ENCODE measurements around the gene PLCB1.

The PLCB1 gene

DNA sequence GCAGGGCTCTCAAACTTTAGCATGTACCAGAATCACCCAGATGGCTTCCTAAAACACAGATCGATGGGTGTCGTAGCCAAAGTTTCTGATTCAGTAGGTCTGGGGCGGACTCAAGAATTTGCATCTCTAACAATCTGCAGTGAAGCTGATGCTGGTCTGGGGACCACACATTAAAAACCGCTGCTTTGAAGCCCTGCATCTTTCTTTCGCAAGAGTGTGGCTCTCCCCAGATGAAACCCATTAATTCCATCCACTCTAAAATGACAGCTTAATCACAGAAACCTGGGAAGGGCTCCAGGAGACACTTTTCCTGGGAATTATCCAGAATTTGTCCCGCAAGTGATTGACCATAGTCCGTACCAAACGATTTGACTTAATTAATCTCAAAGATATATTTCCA lies 617.0 kb downstream of the PLCB1 start:
- DNase-seq = no peak

- no peak for DNase-seq
These were observed 617.9 kb downstream of the PLCB1 start for GRCh38 chr20:8749986-8750385.

DNA sequence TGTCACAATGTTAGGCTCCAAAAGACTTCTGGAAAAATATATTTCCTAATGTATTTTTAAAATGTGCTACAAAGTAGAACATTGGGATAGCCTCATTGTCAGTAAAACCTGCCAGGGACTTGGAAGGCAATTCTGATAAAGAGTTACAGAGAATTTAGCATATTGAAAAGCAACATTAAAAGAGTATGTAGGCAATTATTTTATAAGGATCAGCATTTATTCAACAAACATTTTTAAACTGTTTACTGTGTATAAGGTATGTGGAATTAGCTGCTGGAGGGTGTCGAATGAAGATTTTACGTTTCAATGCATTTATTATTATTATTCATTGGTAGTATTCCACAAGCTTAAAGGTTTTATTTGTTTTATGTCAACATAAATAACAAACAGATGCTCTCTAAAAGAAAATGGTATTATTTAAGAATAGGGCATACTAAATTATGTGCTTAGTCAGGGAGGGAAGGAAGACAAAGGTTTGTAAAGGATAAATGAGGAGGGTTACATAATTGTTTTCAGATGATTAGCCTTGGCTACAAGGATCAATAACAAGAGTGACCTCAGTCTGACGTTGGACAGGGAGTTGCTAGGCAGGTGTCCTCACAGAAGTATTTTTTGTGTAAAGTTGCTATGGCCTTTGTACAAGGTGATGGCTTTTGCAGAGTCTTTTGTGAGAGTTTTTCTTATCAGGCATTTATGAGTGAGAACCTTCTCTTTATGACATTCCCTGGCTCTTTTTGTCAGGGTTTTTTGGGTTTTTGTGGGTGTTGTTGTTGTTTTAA lies 623.5 kb downstream of the PLCB1 start:
- DNase-seq = no peak

- DNase-seq = no peak
These were observed 624.3 kb downstream of the PLCB1 start for GRCh38 chr20:8756410-8756809.

DNA sequence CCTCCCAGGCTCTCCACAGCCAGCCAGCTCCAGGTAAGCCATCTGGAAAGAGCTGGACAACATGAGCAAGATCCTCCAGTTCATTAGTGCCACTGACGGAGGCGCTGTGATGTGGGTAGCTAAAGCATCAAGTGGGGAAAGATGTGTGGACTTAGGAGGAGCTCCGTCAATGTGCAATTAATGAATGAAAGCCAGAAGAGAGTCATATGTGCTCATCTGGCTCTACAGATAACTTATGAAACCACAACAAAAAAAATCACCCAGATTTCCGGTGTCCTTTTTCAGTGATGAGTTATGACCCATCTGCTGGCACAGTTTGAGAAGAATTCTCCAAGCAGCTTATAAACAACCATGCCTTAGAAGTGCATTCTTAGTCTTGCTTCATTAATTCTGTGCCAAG lies 625.1 kb downstream of the PLCB1 start:
- no peak for DNase-seq

DNA sequence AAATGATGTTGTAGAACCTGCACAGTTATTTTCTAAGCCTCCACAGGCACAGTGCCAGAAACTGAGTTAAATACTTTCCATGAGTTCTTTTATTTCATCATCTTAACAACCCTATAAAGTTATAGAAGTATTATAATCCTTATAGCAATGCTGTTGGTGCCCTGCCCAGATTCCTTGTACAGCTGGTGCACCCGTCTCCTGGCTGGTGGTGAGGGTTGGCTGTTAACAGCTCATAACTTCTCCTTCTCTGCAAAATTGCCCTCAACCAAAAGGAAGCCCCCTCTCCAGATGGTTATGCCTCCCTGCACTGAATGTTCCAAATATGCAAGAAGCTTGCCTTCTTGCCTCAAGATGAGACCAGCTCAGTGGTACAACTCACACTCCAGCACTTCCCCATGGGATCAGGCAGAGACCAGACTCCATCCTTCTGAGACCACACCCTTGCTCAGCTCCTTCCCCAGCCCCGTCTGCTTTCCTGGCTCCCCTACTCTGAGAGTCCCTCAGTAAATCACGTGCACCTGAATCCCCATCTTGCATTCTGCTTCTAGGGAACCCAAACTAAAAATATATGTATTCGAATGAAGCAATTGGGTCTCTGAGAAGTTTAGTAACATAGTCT lies 632.4 kb downstream of the PLCB1 start:
- no peak for DNase-seq

DNA sequence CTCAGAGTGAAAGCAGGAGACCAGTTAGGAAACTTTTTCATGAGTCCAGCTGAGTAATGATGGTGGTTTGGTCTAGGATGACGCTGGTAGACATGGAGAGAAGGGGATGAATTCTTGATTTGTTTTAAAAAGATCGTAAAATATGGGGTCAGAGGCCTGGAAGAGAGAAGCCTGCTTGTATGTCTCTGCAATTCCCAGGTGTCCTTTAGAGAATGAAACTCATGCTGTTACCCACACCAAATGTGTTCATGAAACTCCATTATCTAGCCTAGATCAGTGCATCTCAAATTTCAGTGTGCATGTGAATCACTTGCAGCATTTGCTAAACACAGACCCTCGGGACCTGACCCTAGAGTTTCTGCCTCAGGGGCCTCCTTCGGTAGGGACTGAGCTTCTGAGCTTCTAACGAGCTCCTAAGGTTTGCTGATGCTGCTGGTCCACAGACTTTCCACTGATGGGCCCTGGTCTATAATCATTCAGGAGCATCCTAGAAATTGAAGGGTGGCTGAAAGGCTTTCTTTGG lies 634.9 kb downstream of the PLCB1 start:
- no peak for DNase-seq

DNA sequence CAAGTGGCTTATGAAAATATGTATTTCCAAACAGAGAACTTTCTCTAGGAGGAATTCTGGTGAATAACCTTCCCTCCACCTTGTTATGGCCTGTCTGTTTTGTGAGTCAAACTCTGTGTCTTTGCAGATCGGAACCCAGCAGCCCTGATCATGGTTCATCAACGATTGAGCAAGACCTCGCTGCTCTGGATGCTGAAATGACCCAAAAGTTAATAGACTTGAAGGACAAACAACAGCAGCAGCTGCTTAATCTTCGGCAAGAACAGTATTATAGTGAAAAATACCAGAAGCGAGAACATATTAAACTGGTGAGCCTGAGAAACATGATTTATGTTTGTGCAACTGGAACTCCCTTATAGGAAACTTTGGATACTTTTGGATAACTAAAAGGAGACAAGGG lies 642.3 kb downstream of the PLCB1 start:
- DNase-seq = no peak

GRCh38 chr20:8777911-8778310 lies 645.8 kb downstream of the PLCB1 start:
- no peak for DNase-seq

- DNase-seq = no peak
These were observed 646.3 kb downstream of the PLCB1 start for GRCh38 chr20:8778387-8778786.

DNA sequence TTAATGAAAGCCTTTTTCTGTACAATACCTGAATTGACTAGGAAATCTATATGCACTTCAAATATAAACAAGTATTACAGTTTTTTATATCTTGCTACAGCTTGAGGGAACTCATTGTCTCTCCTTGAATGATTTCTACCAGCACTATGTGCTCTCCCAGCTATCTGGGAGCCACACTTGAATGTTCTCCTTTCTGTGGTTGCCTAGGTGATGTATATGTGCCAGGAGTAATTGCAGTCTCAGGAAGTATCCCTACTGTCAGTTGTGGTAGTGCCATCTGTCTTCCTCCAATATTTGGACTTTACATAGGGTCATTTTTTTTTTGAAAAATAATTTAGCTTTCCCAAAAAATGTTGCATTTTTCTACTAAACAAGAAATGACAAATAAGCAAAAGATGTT lies 648.8 kb downstream of the PLCB1 start:
- DNase-seq = no peak

GRCh38 chr20:8782804-8783203 lies 650.7 kb downstream of the PLCB1 start:
- DNase-seq = no peak

- no peak for DNase-seq
These were observed 651.7 kb downstream of the PLCB1 start for GRCh38 chr20:8783734-8784133.

DNA sequence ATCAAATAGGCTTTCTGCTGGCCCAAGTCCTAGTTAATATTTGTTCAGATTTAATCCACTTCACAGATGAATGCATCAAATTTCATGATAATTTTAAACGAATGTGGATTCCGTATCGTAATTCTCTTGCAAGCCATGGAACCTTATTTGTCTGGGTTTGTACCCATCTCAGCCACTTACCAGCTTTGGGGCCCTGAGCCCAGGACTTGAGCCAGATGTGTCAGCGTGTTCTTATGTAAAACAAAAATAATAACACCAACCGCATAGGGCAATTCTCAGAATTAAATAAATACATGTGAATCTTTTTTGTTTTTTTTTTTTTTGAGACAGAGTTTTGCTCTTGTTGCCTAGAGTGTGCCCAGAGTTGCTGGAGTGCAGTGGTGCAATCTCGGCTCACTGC lies 654.3 kb downstream of the PLCB1 start:
- DNase-seq = no peak

DNA sequence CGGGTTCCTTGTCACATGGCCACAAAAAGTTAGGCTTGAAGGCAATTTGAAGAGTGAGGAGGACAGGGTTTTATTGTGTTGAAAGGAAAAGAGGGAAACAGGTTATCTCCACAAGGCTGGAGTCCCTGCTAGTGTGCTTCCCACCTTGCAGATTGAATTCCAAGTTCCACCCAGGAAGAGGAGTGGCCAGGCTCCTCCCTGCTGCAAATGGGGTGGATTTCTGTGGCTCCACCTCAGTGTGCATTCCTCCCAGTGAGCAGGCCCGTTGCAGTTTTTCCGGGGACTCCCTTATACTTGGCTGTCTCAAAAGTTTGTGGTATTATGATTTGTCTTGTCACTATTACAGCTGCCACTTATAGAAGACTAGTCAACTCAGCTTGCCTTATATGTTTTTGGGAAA lies 655.0 kb downstream of the PLCB1 start:
- no peak for DNase-seq

DNA sequence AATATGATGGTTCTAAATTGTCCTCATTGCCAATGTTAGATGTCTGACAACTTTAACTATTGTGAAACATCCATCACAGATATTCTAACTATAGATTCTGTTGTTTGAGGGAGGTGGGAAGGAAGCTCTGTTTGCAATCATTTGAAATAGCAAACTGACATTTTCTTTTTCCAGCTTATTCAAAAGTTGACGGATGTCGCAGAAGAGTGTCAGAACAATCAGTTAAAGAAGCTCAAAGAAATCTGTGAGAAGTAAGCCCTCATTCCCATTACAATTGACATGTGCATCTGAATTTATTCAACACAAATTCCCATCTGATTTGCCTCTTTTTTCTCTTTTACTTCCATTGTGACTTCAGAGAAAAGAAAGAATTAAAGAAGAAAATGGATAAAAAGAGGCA lies 656.2 kb downstream of the PLCB1 start:
- no peak for DNase-seq

DNA sequence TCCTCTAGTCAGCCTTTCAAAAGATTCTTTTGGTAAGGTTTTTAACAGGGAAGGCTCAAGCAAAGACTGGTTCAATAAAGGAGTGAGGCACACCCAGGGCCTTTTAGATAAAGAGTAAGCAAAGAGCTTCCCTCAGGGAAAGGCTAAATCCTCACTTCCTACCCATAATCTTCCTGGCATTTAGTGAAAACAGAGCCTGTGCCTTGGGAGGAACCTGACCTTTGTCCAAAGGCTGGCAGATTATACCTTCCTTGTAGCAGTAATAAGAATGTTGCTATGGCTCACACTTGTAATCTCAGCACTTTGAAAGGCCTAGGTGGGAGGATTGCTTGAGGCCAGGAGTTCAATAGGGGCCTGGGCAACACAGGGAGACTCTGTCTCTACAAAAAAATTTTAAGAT lies 656.8 kb downstream of the PLCB1 start:
- DNase-seq = no peak

DNA sequence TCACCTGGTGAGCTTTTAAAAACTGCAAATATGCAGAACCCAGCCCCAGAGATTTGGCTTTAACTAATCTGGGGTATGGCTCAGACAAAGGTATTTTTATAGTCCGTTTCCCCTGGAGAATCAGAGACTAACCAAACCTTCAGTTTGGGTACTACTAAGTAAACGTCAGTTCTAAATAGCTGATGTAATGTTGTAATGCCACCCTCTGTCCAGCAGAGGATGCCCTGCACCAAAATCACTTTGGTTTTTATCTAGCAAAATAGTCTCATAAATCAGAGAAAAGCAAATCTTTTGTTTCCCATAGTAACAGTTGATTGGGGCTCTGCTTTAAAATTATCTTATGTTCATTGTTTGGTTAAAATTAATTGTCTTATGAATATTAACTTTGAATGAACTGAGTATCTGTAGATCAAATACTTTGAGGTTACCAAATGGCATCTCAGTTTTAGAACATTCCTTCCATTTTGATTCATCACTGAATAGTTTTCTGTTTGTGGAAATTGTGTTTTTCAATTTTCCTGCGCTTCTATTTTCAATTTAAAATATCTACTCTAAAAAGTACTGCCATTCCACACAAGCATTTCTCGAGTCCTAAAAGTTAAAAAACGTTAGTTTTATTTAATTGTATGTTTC lies 658.5 kb downstream of the PLCB1 start:
- no peak for DNase-seq

DNA sequence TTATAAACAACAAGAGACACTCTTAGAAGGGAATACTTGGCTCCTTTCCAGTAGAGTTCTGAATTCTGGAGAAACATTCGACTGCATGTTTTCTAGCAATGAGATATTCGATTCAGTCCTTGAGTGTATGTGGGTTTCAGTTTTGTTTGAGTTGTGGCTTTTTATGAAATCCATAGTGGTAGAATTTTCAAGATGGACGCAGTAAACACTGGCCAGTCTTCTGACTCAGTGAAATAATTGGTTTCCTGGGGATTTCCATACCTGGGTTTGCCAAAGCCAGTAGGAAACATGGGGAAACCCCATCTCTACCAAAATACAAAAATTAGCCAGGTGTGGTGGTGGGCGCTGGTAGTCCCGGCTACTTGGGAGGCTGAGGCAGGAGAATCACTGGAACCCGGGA lies 663.3 kb downstream of the PLCB1 start:
- no peak for DNase-seq

DNA sequence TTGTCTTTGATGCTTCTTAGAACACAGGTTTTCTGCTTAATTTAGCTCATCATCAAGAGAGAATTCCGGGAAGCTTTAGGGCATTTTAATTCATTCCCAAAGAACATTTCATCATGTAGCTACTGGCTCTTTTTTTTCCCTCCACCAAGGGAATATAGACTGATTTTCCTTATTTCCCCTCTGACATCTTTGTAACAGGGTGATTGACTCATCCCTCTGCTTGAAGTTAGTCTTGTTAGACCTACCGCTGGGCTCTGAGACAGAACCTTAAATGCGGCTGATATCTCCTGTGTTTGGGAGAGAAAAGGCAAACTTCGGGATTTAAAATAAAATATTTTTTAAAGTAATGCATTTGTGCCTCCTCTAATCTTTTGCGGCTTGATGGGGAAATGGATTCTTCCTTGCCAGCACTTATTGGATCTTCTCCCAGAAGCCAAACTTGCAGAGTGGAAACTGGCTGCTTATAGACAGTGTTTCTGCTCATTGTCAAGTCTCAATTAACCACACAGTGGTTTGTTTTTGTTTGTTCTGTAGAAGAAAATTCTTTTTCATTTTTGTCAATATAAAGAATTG lies 664.1 kb downstream of the PLCB1 start:
- DNase-seq = no peak

DNA sequence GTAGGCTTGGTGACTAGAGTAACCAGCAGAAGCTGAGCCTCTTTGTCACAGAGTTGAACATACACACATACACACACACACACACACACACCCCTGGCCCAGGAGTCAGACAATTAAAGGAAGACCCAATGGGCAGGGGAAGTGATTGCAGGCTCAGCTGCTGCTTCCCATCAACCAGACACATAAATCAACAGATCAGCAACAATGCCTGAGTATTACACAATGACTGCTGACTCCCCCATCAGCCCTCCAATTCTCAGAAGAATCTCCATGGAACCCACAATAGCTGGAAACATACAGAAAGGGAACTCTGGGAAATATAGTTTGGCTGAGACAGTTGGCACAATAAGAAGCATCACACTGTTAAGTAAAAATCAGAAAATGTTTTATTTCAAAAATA lies 666.4 kb downstream of the PLCB1 start:
- no peak for DNase-seq

- no peak for DNase-seq
These were observed 668.0 kb downstream of the PLCB1 start for GRCh38 chr20:8800089-8800488.

DNA sequence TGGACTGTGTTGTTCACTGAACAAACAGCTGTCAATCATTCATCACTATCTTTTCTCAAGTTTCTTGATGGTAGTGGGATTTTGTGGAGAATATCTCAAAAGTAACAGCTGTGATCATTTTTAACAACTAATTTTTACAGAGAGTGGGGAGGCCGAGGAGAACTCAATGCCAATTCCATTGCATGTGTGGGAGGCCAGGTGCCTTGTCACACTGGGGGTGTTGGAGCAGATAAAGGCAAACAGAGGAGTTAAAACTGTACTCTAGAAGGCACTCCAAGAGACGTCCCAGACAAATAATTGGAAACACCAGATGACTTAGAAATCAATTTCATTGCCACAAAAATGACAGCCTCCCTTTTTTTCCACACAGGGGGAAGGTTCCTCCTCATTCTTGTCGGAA lies 669.6 kb downstream of the PLCB1 start:
- no peak for DNase-seq

DNA sequence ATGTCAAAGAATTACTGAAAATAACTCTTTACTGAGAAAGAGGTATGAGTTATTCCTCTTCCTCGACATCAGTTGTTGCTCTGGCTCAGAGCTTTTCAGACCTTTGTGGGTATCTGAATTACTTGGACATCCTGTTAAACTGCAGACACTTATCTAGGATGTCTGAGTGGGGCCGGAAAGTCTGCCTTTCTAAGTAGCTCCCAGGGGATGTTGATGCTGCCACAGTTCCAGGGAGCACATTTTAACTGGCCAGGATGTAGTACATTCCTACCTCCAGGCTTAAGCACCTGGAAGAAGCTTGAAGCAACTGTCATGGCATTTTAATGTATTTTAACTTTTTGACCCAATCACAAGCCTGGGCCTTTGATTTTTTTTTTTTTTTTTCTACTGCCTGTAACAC lies 671.0 kb downstream of the PLCB1 start:
- DNase-seq = no peak
